GM12892 (cell line): Measurements from ENCODE around the gene TRIM32.

ENCODE experiments used
- DNase-seq: peaks from one replicate; pipeline ENCODE4 v3.0.0; 2011; ENCODE audit not compliant: insufficient read length
- FAIRE-seq: peaks from 2 replicates; lab custom pipeline; 2011; peaks lifted over from hg19 to GRCh38; lab: Jason Lieb, UNC
- POLR2A ChIP-seq: IDR thresholded peaks from 2 replicates; pipeline ENCODE4 v1.6.1; 2011; ENCODE audit warnings: low read depth, low read length, control low read depth
- POLR2AphosphoS5 ChIP-seq: IDR thresholded peaks from 2 replicates; pipeline ENCODE4 v1.6.1; 2011; ENCODE audit warnings: low read depth, low read length, control low read depth
- TAF1 ChIP-seq: IDR thresholded peaks from 2 replicates; pipeline ENCODE4 v1.6.1; 2011; ENCODE audit warnings: low read depth, mild to moderate bottlenecking, control low read depth, low read length, borderline replicate concordance

Gene TRIM32

DNA sequence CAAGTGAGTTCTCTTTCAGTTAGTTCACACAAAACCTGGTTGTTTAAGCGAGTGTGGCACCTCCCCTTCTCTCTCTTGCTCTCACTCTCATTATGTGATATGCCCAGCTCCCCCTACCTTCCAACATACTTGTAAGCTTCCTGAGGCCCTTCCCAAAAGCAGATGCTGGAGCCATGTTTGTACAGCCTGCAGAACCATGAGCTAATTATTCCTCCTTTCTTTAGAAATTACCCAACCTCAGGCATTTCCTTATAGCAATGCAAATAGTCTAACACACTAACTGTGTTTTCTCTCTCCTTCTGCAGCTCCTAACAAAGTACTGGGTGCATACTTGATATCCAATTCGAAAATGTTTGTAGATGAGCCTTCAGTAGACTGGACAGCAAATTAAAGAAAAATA is 62.7 kb downstream of the TRIM32 start:
- FAIRE-seq, result no peak
- no peak for TF ChIP-seq POLR2AphosphoS5
- TF ChIP-seq POLR2A, result no peak
- TF ChIP-seq TAF1, result no peak
- DNase-seq, result no peak

DNA sequence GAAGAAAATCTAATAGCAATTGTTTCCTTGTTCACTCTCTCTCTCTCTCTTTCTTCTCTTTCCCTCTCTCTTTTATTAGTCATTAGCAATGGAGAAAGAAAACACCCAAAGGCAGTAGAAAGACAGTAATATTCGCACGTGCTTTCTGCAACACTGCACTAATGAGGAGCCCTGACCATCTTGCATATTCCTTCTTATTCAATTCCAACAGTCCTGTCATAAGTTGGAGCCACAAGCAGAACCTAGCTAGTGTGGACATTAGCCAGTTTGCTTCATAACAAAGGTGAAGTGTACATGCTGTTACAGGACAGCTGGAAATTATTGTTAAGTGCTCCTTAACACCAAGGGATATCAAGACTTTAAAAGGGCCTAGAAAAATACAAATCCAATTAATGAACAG is 63.4 kb downstream of the TRIM32 start:
- FAIRE-seq, result no peak

More for the DNA sequence above, 63.4 kb downstream of the TRIM32 start:
- DNase-seq, result no peak
- TF ChIP-seq POLR2AphosphoS5, result no peak
- no peak for TF ChIP-seq TAF1
- TF ChIP-seq POLR2A, result no peak
